Left colon (tissue), 2 donors: ENCODE results near the gene HOXA3. TPM values are rescaled to one million over a fixed set of nuclear protein-coding genes. Genes with fewer than 3 reads are reported as not detected.

Source experiments
- ATAC-seq: fragments of 200-7000 bp; cut with Tn5 transposase; one replicate; pipeline ENCODE4 v1.9.1; 2020; ENCODE audit warnings: mild to moderate bottlenecking, moderate library complexity
- DNase-seq, 2 donors: peaks; one replicate each; pipeline ENCODE4 v3.0.0-alpha.2; 2020
- intact Hi-C, 2 donors: fragments of 100-400 bp; cut with DNase I in 1 of 2; cut with micrococcal nuclease in 1 of 2; formaldehyde crosslinking; loops; one replicate each; pipeline versions ENCODE4 v1.11.2 to v1.14.0; 2022; cut with DNase I, micrococcal nuclease
- total RNA-seq, 2 donors: library from RNA; stranded (reverse); fragmentation: NEBNext Ultra II Directional; extraction: Animal tissue kit (Norgen Biotek cat#: 25700); gene quantifications; one replicate each; pipeline ENCODE4 v1.2.1, GENCODE V29; 2021
- donor health status: DM: no; HTN: no; CAD: no.
- donor health status: DM: yes; HTN: yes; CAD: no.

HOXA3 gene
- total RNA-seq, 2 donors from 2014 or later, result 16.4 to 23.2 TPM

DNA sequence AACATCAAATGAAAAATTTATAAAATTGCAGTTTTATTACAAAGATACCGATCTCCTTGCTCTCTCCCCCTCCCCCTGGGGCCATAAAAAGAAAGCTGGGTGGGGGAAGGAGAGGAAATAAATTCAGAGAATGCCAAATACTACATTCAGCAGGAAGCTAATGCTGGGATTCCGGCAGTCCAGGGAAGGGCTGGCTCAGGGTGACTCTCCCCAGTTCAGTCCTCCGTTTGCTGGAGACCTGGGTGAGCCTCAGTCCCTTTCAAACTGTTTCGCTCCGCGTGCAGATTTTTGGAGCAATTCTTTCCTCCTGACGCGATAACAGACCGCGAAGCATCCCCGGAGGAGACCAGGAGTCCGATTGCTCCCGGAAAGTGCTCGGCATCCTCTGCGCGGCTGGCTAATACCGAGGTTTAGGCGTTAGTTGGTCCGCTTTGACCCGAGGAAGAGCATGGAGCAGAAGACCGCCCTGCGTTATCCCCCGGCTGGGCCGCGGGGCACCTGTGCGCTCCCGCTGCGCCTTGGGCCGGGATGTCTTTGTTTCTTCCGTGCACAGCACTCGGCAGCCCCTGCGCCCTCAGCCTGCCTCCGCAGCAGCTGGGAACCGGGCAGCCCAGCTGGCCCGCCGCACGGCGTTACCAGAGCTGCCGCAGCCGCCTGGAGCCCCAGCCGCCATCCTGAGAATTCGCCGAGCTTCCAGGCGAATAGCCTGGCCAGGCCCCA, 46.0 kb downstream of the HOXA3 start:
- intact Hi-C loops, result no loop called here
- ATAC-seq (peak; percentile 16), DNase-seq (no peak)

DNA sequence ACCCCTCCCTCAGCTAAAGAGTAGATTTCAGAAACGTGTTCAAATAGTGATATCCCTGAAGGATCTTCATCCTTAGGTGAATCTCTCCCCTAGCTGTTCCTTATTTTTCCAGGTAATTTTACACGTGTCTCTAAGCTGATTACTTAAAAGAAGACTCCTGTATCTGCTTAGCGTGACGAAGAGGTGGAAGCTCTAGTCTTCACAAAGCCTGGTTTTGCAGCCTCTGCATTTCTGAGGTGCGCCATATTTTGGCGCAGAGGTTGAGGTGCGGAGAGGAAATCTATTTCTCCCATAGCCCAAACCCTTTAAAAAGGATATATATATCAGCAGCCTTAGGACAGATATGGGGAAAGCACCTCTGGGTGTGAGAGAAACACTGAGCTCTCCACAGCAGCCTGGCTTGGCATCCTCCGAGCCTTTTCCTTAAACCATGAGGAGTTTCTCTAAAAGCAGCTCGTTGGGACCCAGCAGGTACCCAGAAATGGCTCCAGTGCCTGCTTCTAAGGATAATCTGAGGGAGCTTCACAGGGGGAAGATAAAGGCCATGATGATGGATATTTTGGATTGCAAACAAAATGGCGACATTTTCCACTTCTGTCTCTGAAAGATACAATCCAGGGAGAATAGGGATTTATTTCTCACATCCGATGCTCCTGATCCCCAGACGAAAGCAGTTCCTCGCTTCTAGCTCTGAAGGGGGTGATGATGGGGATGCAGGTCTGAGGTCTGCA, 46.9 kb downstream of the HOXA3 start:
- intact Hi-C loops, result no loop called here
- ATAC-seq, result no peak
- DNase-seq, result no peak

DNA sequence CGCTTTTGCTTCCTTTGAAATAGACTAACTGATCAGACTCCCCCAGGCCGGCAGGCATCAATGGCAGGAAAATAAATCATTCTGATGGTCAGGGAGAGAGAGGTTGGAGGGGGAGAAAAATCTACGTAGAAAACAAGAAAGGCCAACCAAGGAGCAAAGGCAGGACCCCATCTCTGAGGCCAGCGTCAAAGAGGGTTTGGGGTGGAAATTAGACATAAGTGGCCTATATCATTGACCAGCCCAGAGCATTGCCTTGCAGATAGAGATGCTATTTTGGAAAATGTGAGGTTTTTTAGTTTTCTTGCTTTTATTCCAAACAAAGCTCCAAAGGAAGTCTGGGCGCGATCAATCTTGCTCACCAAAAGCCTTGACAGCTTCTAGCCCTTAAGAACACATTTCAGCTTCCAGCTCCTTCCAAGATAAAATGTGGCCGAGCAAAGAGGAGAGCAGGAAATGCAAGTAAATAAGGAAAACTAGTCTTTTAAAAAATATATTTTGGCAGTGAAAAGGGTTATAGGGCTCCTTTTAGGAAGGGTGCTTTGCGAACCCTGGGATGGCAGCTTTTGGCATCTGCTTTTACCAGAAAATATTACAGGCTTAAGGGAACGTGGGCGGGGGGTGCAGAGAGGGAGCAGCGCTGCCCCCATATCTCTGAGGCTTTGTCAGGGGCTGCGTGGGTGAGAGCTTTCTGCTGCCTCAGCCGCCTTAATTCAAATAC, 47.9 kb downstream of the HOXA3 start:
- ATAC-seq (no peak), DNase-seq (no peak)
- intact Hi-C loops, result no loop called here

DNA sequence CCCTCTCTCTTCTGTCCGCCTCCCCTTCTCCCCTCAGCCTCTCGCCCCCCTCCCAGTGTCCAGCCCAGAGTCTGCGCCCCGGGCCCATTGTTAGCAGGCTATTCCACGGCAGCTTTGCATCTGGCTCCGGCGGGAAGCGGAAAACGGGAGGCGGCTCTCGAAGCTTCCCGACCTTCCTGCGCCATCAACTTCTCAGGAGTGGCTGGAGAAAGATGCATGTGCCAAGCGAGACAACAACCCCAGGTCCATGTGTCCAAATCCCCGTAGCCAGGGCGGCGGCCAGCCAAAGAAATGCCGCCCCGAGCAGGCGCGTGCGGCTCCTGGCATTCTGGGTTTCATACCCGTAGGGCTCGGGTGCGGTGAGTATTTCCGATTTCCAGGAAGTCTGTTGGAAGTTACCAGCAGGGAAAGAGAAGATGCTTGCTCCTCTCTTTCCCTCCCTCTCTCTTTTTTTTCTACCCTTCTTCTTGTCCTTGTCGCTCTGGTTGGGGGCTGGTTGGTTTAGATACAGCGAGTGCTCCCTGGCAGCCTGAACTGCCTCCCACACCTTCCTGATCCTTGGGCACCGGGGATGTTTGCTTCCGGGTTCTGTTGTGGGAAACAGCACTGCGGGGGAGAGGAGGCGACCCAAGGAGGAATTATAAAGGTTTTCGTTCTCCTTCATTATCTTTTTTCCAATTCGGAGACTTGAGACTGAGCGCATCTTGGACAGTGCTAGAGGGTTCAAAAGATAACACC, 48.7 kb downstream of the HOXA3 start:
- ATAC-seq (peak; percentile 32), DNase-seq (peak; percentile 60 to 66)
- intact Hi-C loops, result no loop called here

DNA sequence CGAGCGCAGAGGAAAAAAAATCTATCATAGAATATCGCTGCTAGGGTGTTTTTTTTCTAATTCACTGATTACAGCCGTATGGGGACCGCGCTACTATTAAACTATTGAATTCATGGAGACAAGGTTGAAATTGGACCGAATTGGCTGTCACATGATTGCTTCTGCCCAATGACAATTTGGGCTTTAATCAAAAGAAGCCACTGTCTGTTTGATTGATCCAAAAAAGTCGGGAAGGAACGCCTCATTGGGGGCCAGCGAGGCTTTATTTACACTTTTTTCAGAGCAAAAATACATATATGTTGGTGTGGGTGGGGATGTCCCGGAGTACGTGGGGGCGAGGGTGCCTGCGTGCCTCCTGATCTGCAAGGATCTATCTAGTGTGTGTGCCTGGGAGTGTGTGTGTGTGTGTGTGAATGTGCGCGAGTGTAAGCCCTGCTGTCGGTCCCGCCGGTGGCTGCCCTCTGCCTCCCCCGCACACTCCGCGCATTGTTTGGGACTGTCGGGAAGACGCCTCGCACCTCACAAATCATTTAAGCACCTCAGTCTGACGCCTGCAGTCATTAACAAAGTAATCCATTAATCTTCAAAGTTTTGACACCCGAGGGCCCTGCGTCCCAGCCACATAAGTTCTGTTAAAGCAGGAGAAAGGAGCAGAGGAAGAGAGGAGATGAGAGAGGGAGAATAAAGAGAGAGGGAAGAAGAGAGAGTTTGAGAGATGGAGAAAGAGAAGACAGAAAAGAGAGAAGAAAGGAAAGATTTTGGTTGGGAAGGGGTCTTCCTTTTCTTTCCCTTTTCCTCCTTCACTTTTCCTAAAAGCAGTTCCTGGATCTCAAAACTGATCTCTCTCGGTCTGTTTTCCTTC, 49.6 kb downstream of the HOXA3 start, which contains the start of gene HOXA2:
TSS of gene HOXA2 (minus strand) at position 103 of the 862 bp plus-strand sequence. CDS start 183 bp downstream, outside the sequence.
- ATAC-seq, result peak; percentile 33
- intact Hi-C loops, result no loop called here
- DNase-seq, result peak; percentile 60 to 71

DNA sequence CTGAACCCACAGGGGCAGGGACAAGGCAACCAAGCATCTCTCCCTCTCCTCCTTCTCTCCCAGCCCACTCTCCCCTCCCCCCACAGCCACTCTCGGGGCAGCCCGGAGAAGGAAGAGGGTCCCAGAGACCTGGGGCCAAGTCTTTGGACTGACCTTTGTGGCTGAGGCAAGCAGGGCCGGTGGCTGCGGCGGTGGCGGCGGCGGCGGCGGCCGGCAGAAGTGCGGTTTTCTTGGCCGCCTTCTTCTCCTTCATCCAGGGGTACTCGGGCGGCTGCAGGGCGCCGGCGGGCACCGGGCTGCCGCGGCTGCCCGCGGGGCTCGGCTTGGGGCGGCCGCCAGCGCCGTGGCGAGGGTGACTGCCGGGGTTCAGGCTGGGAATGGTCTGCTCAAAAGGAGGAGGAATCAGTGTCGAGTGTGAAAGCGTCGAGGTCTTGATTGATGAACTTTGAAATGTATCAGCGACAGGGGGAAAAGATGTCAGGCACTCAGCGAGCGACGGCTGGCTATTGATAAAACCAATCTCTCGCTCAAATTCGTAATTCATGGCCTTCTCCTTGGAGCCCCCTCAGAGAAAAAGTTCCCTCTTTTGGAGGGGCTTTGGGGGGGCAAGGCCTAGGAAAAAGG, 50.3 kb downstream of the HOXA3 start:
- DNase-seq (peak in 1 of 2 donors; percentile 59), ATAC-seq (no peak)
- intact Hi-C loops, result no loop called here

DNA sequence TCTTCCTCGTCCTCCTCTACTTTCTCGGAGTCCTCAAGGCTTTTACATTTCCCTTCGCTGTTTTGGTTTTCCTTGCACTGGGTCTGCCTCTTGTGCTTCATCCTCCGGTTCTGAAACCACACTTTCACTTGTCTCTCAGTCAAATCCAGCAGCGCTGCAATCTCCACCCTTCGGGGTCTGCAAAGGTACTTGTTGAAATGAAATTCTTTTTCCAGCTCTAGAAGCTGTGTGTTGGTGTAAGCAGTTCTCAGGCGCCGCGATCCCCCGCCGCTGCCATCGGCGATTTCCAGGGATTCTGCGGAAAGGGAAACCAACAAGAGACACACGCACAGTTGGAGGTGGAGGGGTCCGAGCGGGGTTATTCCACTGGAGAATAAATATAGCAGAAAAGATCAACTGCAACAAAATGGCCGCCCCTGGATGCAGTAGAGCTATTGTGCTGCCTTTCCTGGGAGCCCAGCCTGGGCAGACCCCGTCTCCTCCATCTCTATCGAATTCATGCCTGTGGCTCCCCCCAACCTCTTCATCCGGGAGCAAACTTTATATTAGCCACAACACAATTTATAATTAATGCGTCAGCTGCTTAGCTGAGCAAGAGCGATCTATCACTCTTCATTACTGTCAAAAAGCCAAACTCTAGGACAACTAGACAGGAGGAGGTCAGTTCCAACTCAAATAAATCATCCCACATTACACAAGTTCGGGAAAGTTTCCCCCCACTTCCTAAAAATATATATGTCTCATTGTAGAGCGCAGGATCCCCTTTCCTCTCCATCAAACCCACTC, 51.0 kb downstream of the HOXA3 start:
- no peak for ATAC-seq
- no peak for DNase-seq
- intact Hi-C loops, result no loop called here

DNA sequence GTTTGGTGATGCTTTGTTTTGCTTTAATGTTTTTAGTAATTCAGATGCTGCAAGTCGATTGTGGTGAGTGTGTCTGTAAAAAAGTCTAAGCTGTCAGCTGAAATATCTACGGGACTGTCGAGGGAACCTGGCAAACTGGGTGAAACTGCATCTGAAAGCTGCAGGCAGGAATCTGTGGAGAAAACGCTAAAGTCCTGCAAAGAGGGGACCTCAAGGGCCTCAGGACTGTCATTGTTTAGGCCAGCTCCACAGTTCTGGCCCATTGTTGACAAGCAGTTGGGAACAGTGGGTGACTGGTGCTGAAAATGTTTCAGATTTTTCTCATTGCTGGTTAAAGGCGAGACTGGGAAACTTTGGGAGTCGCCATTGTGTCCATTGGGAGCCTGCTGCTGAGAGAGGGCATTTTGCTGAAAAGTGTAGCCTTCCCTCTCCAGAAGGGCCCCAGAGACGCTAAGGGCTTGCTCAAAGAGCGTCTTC, 51.7 kb downstream of the HOXA3 start:
- DNase-seq (no peak), ATAC-seq (no peak)
- intact Hi-C loops, result no loop called here

DNA sequence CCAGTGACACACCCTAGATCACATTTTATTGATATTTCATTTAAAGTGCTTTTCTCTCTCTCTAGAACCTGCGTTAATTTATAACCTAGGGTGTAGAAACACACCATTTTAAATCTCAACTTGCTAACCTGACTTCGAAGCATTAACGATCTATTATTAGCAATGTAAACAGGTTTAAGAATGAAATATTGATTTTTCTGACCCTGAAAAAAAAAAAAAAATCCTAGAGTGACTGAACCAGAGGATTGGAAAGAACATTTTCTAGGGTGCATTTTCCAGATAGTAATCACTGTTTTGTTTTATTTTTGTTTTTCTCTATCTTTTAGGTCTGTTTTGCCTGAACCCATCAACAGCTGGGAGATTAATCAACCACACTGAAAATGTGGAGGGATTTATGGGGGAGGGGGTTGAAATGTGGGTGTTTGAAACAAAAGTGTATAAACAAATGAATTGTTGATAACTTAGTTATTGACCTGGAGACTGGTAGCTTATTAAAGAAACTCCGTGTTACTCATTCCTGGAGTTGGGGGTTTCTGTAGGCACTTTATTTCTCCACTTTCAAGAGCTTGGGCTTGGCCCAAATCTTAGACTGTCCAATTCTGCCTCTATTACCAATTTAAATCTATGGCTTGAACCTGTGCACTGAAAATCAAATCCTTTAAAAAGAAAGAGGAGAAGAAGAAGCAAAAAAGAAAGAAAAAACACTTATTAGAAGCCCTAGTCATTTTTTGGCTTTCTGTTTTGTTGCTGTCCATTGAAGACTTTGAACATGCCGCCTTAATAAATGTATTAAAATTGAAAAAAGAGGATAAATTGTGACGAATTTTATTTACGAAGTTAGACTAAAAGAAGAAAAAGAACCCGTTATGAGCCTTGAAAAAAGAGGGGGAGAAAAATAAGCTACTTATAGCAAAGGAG, 52.7 kb downstream of the HOXA3 start:
- DNase-seq (no peak), ATAC-seq (no peak)
- intact Hi-C loops, result loop anchor here in 1 of 2 donors (5.0 kb wide), 1 partner anchor 237 kb away; the partner anchor contains the start of gene SKAP2

DNA sequence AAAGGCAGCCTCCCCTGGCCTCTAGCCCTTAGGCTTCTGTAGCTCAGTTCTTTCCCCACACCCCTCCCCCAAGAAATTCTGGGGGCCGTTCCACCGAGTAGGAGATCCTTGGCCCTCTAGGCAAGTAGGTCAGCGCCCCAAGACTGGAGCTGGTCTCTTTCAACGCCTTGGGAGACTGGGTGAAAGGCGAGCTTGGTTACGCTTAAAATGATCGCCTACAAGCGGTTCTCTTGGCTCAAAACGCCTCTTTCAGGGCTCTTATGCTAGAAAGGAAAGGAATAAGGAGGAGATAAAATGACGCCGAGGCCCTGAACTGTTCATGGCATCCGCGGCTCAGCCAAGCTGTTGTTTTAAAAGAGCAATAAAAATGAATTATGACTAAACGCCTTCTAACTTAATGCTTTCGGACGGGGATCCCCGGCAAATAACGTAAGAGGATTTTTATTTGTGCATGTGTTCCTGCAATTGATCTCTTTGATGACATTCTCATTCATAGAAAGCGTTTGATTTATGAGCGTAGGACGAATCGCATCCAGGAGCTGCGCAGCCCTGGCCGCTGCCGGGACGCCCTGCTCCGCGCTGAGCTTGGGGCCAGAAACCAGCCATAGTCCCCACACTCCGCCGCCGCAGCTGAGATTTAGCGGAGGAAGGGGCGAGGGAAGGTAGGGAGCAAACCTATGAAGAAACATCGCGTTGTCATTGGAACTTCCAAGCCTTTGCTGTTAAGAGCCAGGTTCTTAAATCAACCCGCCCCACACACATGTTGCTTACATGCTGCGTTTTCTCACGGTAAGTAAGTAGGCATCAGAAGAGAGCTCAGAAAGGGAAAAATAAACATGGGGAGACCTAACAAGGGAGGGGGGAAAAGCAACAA, 53.6 kb downstream of the HOXA3 start:
- ATAC-seq (peak; percentile 13), DNase-seq (peak; percentile 62 to 66)
- intact Hi-C loops, result loop anchor here in 1 of 2 donors (5.0 kb wide), 1 partner anchor 237 kb away; the partner anchor contains the start of gene SKAP2

DNA sequence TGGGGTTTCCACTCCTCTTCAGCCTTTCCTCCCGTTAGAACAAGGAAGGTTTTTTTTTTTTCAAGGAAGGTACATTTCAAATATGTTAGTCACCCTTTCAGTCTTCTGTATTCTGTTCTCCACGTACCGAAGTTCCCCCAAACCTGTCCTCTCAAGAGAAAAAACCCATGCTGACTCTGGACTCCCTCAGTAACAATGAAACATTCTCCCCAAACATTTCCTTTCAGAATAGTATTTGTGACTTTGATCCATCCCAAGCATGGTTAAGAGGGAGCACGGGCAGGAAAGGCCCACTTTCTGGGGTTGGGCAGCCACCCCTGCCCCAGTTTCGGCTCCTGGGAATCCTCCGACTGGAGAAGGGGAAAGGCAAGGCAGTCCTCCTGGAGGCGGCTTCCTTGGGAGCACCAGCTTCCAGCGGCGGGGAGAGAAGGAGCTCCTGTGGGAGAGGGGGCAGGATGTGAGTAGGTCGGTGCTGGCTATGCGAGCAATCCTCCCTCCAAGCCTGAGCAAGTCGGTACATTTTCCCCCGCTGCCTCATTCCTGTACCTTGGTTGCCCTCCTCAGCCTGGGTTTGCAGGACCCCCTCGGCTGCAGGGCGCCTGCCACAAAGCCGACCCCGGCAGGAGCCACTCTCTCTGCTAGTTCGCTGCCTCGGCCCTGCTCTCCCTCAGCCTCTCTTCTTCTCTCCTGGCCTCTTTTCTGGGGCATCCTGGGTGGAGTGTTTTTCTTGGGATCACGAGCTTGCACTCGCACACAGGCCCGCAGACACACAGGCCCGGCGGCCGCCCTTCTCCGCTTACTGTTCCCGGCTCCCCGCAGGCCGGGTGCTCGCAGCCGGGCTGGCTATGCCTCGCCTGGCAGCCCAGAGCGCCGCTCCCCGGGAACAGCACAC, 54.5 kb downstream of the HOXA3 start:
- DNase-seq, result peak in 1 of 2 donors; percentile 50
- intact Hi-C loops, result loop anchor here in 1 of 2 donors (5.0 kb wide), 1 partner anchor 236 kb away; the partner anchor contains the start of gene SKAP2
- peak; percentile 9 for ATAC-seq

DNA sequence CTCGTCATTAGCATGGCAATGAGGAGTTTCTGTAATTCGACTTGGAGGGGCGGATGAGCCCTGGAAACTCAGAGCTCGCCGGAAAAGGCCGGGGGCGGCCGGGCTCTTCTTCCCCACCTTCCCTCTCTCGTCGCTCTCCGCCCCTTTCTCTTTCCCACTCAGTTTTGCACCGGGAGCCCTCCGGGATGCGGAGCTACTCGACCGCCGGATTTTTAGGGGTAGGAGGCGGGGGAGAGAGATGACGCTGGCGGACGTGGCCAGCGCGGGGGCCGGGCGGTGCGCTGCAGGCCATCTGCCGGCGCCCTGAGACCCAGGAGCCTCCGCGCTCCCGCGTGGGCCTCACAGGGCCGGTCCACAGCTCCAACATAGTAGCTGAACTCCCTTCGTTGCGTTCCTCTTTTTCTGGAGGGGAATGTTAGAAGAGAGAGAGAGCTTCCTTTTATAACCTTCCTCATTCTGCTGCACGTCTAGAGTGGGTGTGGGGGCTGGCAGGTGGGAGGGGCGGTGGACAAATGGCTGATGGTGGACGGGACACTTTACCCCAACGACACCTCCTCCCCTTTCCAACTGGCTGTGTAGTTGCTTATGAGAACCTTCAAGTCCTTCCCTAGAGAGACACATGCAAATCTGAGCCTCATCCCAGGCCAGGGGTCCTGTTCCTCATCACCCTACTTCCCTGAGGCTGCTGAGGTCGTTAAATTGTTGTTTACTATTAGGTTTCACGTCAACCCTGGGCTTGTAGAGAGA, 55.4 kb downstream of the HOXA3 start:
- DNase-seq (peak in 1 of 2 donors; percentile 59), ATAC-seq (peak; percentile 31)
- intact Hi-C loops, result loop anchor here in 1 of 2 donors (5.0 kb wide), 1 partner anchor 235 kb away; the partner anchor contains the start of gene SKAP2
